Esophagus muscularis mucosa (tissue), 3 donors: ENCODE data around the gene IRAG1.

Source experiments
- POLR2A ChIP-seq: fragments of 450-650 bp; IDR thresholded peaks from one replicate; pipeline ENCODE4 v1.6.1; 2017; ENCODE audit warnings: antibody characterized with exemption, moderate library complexity, mild to moderate bottlenecking, low read depth
- POLR2AphosphoS5 ChIP-seq, 2 donors: sonication (generic); formaldehyde crosslinking; IDR thresholded peaks; one replicate each; pipeline ENCODE4 v1.6.1; 2017; ENCODE audit warnings: antibody characterized with exemption in 2 of 2
- TF ChIP-seq, protein P1 (sequence below), 3 experiments: fragments of 200-600 bp in 2 of 3; fragments of 450-650 bp in 1 of 3; sonication (generic) in 2 of 3; IDR thresholded peaks; one replicate each; pipeline ENCODE4 v1.5.1; 2017 to 2019; ENCODE audit warnings: antibody characterized with exemption in 3 of 3, mild to moderate bottlenecking in 2 of 3, moderate library complexity in 1 of 3

DNA sequence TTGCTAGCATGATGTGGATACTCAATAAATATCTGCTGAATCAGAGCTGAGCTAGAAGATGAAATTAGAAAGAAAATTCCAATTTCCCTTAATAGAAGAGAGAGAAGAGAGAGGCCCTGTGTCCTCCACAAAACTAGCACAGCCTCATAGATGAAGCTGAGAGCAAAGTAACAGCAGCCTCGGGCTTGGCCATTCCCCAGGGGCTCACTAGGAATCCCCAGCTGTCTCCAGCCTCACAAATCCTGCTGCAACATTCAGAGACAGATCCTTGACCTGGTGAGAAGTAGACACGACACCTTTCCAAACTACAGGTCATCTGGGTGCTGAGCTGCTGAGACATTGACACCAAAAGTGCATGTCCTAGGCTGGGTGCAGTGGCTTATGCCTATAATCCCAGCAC is 26.1 kb upstream of the IRAG1 start:
- TF ChIP-seq POLR2A (no peak), POLR2AphosphoS5 (IDR thresholded peaks at IDR 0.05) (no peak)
- TF ChIP-seq, protein P1, sequence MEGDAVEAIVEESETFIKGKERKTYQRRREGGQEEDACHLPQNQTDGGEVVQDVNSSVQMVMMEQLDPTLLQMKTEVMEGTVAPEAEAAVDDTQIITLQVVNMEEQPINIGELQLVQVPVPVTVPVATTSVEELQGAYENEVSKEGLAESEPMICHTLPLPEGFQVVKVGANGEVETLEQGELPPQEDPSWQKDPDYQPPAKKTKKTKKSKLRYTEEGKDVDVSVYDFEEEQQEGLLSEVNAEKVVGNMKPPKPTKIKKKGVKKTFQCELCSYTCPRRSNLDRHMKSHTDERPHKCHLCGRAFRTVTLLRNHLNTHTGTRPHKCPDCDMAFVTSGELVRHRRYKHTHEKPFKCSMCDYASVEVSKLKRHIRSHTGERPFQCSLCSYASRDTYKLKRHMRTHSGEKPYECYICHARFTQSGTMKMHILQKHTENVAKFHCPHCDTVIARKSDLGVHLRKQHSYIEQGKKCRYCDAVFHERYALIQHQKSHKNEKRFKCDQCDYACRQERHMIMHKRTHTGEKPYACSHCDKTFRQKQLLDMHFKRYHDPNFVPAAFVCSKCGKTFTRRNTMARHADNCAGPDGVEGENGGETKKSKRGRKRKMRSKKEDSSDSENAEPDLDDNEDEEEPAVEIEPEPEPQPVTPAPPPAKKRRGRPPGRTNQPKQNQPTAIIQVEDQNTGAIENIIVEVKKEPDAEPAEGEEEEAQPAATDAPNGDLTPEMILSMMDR (IDR thresholded peaks at IDR 0.05): no peak
